RWPE2 (cell line): ENCODE data around the gene DNAH9.

Source experiments
- ATAC-seq: fragments of 200-7000 bp; cut with Tn5 transposase; 3 replicates; pipeline ENCODE4 v1.9.1; 2021; ENCODE audit warnings: low read depth
- DNase-seq: peaks from one replicate; pipeline ENCODE4 v3.0.0-alpha.2; 2020; ENCODE audit warnings: low spot score
- H3K27ac ChIP-seq: fragments of 450-650 bp; 2 replicates; pipeline ENCODE4 v1.5.1; 2017; ENCODE audit warnings: mild to moderate bottlenecking; ENCODE audit not compliant: poor library complexity, severe bottlenecking
- H3K27me3 ChIP-seq: fragments of 250-450 bp; sonication (Bioruptor Pico); 2 replicates; pipeline ENCODE4 v1.5.1; 2021; ENCODE audit warnings: mild to moderate bottlenecking, moderate library complexity; ENCODE audit not compliant: insufficient read depth, poor library complexity, severe bottlenecking
- H3K36me3 ChIP-seq: fragments of 250-450 bp; sonication (Bioruptor Pico); 2 replicates; pipeline ENCODE4 v1.5.1; 2020; ENCODE audit warnings: low read depth, mild to moderate bottlenecking, moderate library complexity
- H3K4me1 ChIP-seq: fragments of 250-450 bp; sonication (Bioruptor Pico); 2 replicates; pipeline ENCODE4 v1.5.1; 2021; ENCODE audit warnings: mild to moderate bottlenecking, moderate library complexity; ENCODE audit not compliant: insufficient read depth, poor library complexity, severe bottlenecking
- H3K4me3 ChIP-seq: fragments of 250-450 bp; sonication (Bioruptor Pico); 2 replicates; pipeline ENCODE4 v1.5.1; 2021; ENCODE audit warnings: mild to moderate bottlenecking, moderate library complexity; ENCODE audit not compliant: severe bottlenecking
- H3K9me3 ChIP-seq: fragments of 250-450 bp; sonication (Bioruptor Pico); 2 replicates; pipeline ENCODE4 v1.5.1; 2021; ENCODE audit warnings: mild to moderate bottlenecking, moderate library complexity; ENCODE audit not compliant: severe bottlenecking
- CTCF ChIP-seq: fragments of 450-650 bp; IDR thresholded peaks from one replicate; pipeline ENCODE4 v1.5.1; 2017; ENCODE audit warnings: mild to moderate bottlenecking, moderate library complexity; ENCODE audit not compliant: poor library complexity, severe bottlenecking

Gene DNAH9

GRCh38 chr17:11981862-11982261, 383.6 kb downstream of the DNAH9 start:
- Histone ChIP-seq H3K27ac (no peak overlapping the region), H3K4me1 (peaks cover under 1% of the 10 kb centered on the region), H3K27me3 (no peaks in the 10 kb centered on the region), H3K4me3 (no peak overlapping the region), H3K36me3 (peaks cover 47% of the 10 kb centered on the region), H3K9me3 (no peaks in the 10 kb centered on the region)
- ATAC-seq, result no peak
- TF ChIP-seq CTCF, result no peak
- DNase-seq, result no peak

GRCh38 chr17:11986179-11986941, 388.1 kb downstream of the DNAH9 start:
- Histone ChIP-seq H3K4me3 (no peak overlapping the region), H3K27ac (no peak overlapping the region), H3K4me1 (no peaks in the 10 kb centered on the region), H3K36me3 (peaks cover 42% of the 10 kb centered on the region), H3K9me3 (no peaks in the 10 kb centered on the region), H3K27me3 (no peaks in the 10 kb centered on the region)
- no peak for TF ChIP-seq CTCF
- ATAC-seq (no peak), DNase-seq (no peak)

GRCh38 chr17:11986942-11987329, 388.7 kb downstream of the DNAH9 start:
- TF ChIP-seq CTCF, result peak; percentile 69
- no peaks in the 10 kb centered on the region for H3K27me3 ChIP-seq
- DNase-seq (no peak), ATAC-seq (peak; percentile 33; the same call in 1 of the 3 replicates)
- H3K27ac ChIP-seq, result no peak overlapping the region
- H3K4me3 ChIP-seq, result no peak overlapping the region
- no peaks in the 10 kb centered on the region for H3K4me1 ChIP-seq
- no peaks in the 10 kb centered on the region for H3K9me3 ChIP-seq
- peaks cover 48% of the 10 kb centered on the region for H3K36me3 ChIP-seq

- H3K27ac ChIP-seq, result no peak overlapping the region
These were observed 392.2 kb downstream of the DNAH9 start for GRCh38 chr17:11990363-11990983.

More at GRCh38 chr17:11990363-11990983, 392.2 kb downstream of the DNAH9 start:
- H3K9me3 ChIP-seq, result no peaks in the 10 kb centered on the region
- H3K36me3 ChIP-seq, result peaks cover 34% of the 10 kb centered on the region
- DNase-seq (no peak), ATAC-seq (no peak)
- no peaks in the 10 kb centered on the region for H3K4me1 ChIP-seq
- H3K27me3 ChIP-seq, result no peaks in the 10 kb centered on the region
- no peak for TF ChIP-seq CTCF
- no peak overlapping the region for H3K4me3 ChIP-seq
